Gastroesophageal sphincter (tissue), 4 donors: ENCODE data around the gene IRX4. TPM values are rescaled to one million over a fixed set of nuclear protein-coding genes. Genes with fewer than 3 reads are reported as not detected.

ENCODE experiments used
- ATAC-seq: fragments of 150-250 bp; one replicate; pipeline ENCODE4 v1.9.1; 2016; ENCODE audit warnings: mild to moderate bottlenecking, moderate library complexity
- H3K27ac ChIP-seq, 4 donors: fragments of 200-600 bp; sonication (generic) in 3 of 4; 1 replicate in 3 of 4; 2 replicates in 1 of 4; pipeline ENCODE4 v1.5.1; 2016 to 2019
- H3K27me3 ChIP-seq: fragments of 200-600 bp; sonication (generic); one replicate; pipeline ENCODE4 v1.5.1; 2019
- H3K36me3 ChIP-seq, 2 donors: fragments of 200-600 bp; sonication (generic); one replicate each; pipeline ENCODE4 v1.5.1; 2019; ENCODE audit warnings: control low read depth in 1 of 2
- H3K4me1 ChIP-seq, 3 donors: fragments of 200-600 bp; sonication (generic); 1 replicate in 2 of 3; 2 replicates in 1 of 3; pipeline ENCODE4 v1.5.1; 2016 to 2019; ENCODE audit warnings: control low read depth in 2 of 3
- H3K4me3 ChIP-seq, 2 donors: fragments of 200-600 bp; sonication (generic); one replicate each; pipeline ENCODE4 v1.5.1; 2019; ENCODE audit warnings: mild to moderate bottlenecking in 1 of 2, moderate library complexity in 1 of 2
- H3K9me3 ChIP-seq, 3 donors: fragments of 200-600 bp; sonication (generic); one replicate each; pipeline ENCODE4 v1.5.1; 2017 to 2019; ENCODE audit warnings: control low read depth in 2 of 3
- EP300 ChIP-seq: sonication (generic); formaldehyde crosslinking; IDR thresholded peaks from one replicate; pipeline ENCODE4 v1.6.1; 2017; ENCODE audit warnings: antibody characterized with exemption, mild to moderate bottlenecking
- POLR2A ChIP-seq, 2 donors: fragments of 450-650 bp; IDR thresholded peaks; one replicate each; pipeline ENCODE4 v1.6.1; 2017; ENCODE audit warnings: antibody characterized with exemption in 2 of 2, mild to moderate bottlenecking in 2 of 2, moderate library complexity in 1 of 2
- POLR2AphosphoS5 ChIP-seq: sonication (generic); formaldehyde crosslinking; IDR thresholded peaks from one replicate; pipeline ENCODE4 v1.6.1; 2017; ENCODE audit warnings: antibody characterized with exemption
- WGBS, 2 donors: methylation state at CpG; one replicate each; pipeline ENCODE4 v1.1.5; 2018; ENCODE audit warnings: low coverage in 1 of 2; 5-methylcytosine and 5-hydroxymethylcytosine counted together
- total RNA-seq, 4 donors: library from RNA; depleted of rRNA; stranded (reverse); fragments of >200 nt; gene quantifications; one replicate each; pipeline ENCODE4 v1.1.0, GENCODE V29; 2016
- TF ChIP-seq, protein P1 (sequence below), 4 experiments: fragments of 200-600 bp in 2 of 4; fragments of 450-650 bp in 2 of 4; sonication (generic) in 1 of 4; IDR thresholded peaks; one replicate each; pipeline ENCODE4 v1.5.1; 2017 to 2019; ENCODE audit warnings: antibody characterized with exemption in 4 of 4, mild to moderate bottlenecking in 2 of 4, moderate library complexity in 2 of 4

Gene IRX4
- total RNA-seq, 4 donors from 2014 or later: 0.96 TPM; not detected in 3

DNA sequence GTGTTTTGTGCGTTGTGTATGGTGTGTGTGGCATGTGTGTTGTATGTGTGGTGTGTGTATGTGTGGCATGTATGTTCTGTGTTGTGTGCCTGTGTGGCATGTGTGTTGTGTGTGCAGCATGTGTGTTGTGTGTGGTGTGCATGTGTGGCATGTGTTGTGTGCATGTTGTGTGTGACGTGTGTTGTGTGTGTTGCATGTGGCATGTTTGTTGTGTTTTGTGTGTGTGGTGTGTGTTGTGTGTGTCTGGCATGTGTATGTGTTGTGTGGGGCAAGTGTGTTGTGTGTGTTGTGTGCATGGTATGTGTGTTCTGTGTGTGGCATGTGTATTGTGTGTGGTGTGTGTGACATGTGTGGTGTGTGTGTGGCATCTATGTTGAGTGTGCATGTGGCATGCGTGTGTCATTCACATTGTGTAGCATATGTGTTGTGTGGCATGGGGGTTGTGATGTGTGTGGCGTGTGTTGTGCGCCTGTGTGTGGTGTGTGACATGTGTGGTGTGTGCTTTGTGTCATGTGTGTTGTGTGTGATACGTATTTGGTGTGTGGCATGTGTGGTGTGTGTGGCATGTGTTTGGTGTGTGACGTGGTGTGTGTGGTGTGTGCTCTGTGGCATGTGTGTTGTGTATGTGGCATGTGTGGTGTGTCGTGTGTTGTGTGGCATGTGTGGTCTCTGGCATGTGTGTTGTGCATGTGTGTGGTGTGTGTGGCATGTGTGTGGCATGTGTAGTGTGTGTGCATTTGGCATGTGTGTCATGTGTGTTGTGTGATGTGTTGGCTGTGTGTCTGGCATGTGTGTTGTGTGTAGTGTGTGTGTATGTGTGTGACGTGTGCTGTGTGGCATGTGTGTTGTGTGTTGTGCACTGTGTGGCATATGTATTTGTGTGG, 46.6 kb upstream of the IRX4 start:
- WGBS, 2 donors: 80 to 90% methylated on average over 2 to 6 of the region's 9 CpGs

DNA sequence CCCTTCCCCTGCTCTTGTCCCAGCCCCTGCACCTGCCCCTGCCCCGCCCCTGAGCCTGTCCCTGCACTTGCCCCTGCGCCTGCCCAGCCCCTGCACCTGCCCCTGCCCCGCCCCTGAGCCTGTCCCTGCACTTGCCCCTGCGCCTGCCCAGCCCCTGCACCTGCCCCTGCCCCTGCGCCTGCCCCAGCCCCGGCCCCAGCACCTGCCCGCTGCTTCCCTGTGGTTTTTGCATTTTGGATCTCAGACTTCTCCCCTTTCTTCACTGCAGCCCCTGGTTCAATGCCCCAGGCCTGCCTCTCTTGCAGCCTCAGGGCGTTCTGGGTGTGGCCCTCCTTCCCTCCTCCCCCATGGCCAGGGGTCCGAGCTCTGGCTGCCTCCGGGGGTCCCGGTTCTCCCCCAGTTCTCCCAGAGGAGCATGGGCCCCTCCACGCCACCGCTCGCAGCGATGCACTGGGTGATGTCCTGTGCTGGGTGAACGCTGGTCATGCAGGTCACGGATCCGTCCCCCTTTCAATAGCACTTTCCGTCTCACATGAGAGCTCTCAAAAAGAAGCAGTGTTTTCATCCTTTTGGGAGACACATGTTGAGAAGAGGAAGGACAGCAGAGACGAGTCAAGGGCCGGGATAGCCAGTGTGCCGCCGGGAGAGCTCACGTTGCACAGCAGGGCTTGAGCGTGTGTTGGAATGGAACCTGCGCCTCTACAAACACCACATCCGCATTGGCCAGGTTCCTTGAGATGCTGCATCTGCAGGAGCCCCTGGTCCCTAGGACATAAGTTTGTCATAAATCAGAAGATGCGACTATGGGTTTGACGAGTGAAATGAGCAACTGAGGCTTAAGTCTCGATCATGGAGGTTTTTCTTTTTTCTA, 44.0 kb upstream of the IRX4 start:
- Histone ChIP-seq H3K9me3 (no peaks in the 10 kb centered on the region), H3K27ac (no peak overlapping the region), H3K4me1 (peaks cover 0 to 15% (median 0%) of the 10 kb centered on the region in 3 donors), H3K27me3 (peaks cover 79% of the 10 kb centered on the region), H3K36me3 (no peaks in the 10 kb centered on the region), H3K4me3 (no peak overlapping the region)
- no peak for TF ChIP-seq EP300
- no peak for ATAC-seq
- WGBS, 2 donors: 66 to 70% methylated on average over 9 to 20 of the region's 30 CpGs

More for the DNA sequence above, 46.6 kb upstream of the IRX4 start:
- Histone ChIP-seq H3K27me3 (peaks cover 62% of the 10 kb centered on the region), H3K27ac (no peak overlapping the region), H3K36me3 (peaks cover 0 to 6% of the 10 kb centered on the region in 2 donors), H3K4me1 (peaks cover 0 to 18% (median 0%) of the 10 kb centered on the region in 3 donors), H3K4me3 (no peak overlapping the region), H3K9me3 (no peaks in the 10 kb centered on the region)
- ATAC-seq: no peak
- TF ChIP-seq, protein P1, sequence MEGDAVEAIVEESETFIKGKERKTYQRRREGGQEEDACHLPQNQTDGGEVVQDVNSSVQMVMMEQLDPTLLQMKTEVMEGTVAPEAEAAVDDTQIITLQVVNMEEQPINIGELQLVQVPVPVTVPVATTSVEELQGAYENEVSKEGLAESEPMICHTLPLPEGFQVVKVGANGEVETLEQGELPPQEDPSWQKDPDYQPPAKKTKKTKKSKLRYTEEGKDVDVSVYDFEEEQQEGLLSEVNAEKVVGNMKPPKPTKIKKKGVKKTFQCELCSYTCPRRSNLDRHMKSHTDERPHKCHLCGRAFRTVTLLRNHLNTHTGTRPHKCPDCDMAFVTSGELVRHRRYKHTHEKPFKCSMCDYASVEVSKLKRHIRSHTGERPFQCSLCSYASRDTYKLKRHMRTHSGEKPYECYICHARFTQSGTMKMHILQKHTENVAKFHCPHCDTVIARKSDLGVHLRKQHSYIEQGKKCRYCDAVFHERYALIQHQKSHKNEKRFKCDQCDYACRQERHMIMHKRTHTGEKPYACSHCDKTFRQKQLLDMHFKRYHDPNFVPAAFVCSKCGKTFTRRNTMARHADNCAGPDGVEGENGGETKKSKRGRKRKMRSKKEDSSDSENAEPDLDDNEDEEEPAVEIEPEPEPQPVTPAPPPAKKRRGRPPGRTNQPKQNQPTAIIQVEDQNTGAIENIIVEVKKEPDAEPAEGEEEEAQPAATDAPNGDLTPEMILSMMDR (IDR thresholded peaks at IDR 0.05): no peak
- TF ChIP-seq POLR2AphosphoS5 (no peak), EP300 (no peak), POLR2A (IDR thresholded peaks at IDR 0.05) (no peak)

DNA sequence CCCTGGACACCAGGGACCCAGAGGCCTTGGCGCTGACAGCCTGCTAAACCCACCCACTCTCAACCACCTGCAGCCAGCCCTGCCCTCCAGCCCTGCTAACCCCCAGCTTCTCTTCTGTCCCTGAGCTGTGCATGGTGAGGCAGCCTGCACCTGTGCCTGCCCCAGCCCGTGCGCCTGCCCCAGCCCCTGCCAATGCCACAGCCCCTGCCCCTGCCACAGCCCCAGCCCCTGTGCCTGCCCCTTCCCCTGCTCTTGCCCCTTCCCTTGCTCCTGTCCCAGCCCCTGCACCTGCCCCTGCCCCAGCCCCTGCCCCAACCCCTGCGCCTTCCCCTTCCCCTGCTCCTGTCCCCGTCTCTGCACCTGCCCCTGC, 43.3 kb upstream of the IRX4 start:
- ATAC-seq: no peak
- Histone ChIP-seq H3K27ac (no peak overlapping the region), H3K27me3 (peaks cover 73% of the 10 kb centered on the region), H3K9me3 (no peaks in the 10 kb centered on the region), H3K4me1 (peaks cover 0 to 8% (median 0%) of the 10 kb centered on the region in 3 donors), H3K36me3 (no peaks in the 10 kb centered on the region), H3K4me3 (no peak overlapping the region)
- 100% methylated on average over 1 of the region's 5 CpGs; no CpG with 5 or more reads in 1 of the 2 donors for WGBS, 2 donors
- TF ChIP-seq EP300 (no peak), POLR2AphosphoS5 (no peak), POLR2A (IDR thresholded peaks at IDR 0.05) (no peak)
- TF ChIP-seq, protein P1 (IDR thresholded peaks at IDR 0.05): no peak

DNA sequence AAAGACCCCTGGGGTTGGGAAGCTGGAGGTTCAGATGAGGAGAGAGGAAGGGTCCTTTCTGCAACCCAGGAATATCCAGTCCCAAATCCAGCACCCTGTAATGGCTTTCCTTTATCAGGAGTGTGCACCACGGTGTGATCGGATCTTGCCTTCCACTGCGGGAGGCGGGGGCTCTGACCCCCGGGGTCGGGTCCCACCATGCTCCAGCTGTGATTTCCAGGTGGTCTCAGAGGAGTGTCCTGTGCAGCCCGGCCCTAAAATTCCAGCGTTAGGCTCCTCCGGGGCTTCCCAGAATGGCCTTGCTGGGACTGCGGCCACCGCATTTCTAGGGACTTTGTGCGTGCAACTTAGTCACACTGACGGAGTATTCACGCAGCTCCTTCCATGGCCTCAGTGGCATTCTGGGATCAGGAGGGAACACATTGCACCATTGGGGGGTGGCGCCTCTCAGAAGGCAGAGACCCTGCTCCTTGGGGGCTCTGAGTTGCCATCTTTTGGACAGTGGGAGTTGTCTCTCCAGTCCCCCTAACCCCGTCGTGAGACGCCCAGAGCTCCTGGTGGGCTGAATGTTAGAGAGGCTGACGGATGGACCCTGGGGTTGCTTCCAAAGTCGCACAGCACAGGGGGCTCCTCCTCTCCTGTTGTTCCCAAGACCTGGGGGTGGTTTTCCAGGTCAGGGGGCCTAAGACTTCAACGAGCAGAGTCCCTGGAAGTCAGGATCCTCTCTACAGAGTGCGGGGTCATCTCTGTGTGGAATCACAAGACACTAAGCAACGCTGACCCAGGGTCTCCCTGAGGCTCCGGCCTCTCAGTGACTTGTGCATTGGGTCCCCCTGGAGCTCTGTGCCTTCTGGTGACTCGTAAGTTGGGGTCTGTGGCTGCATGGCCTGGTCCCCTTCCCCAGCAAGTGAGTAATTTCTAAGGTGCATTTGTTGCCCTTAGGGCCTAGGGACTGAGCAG, 42.7 kb upstream of the IRX4 start:
- no peaks in the 10 kb centered on the region for H3K9me3 ChIP-seq
- H3K36me3 ChIP-seq: no peaks in the 10 kb centered on the region
- TF ChIP-seq, protein P1 (IDR thresholded peaks at IDR 0.05): no peak
- TF ChIP-seq EP300: no peak
- no peak for TF ChIP-seq POLR2A (IDR thresholded peaks at IDR 0.05)
- no peak for TF ChIP-seq POLR2AphosphoS5
- peaks cover 0 to 2% (median 0%) of the 10 kb centered on the region in 3 donors for H3K4me1 ChIP-seq
- no peak overlapping the region for H3K4me3 ChIP-seq
- peaks cover 66% of the 10 kb centered on the region for H3K27me3 ChIP-seq
- no peak overlapping the region for H3K27ac ChIP-seq
- no peak for ATAC-seq
- 48 to 50% methylated on average over 1 to 5 of the region's 25 CpGs for WGBS, 2 donors
